Esophagus mucosa (tissue), 1 donor: ENCODE measurements around the gene CERCAM. TPM values are rescaled to one million over a fixed set of nuclear protein-coding genes. Genes with fewer than 3 reads are reported as not detected.

Source experiments
- ATAC-seq: fragments of 200-7000 bp; cut with Tn5 transposase; one replicate; pipeline ENCODE4 v1.9.1; 2020
- total RNA-seq: library from RNA; stranded (reverse); gene quantifications from one replicate; pipeline ENCODE4 v1.2.4, GENCODE V29; 2023
- donor health status: DM: yes; HTN: yes; CAD: no.

Gene CERCAM
- total RNA-seq, 1 donor from 2014 or later: 5.5 TPM

GRCh38 chr9:128469070-128469469, 48.4 kb downstream of the CERCAM start:
- ATAC-seq: no peak

GRCh38 chr9:128470560-128470959, 49.9 kb downstream of the CERCAM start:
- no peak for ATAC-seq

GRCh38 chr9:128473104-128473503, 52.4 kb downstream of the CERCAM start:
- ATAC-seq: no peak

- no peak for ATAC-seq
Measured at GRCh38 chr9:128475867-128476266, 55.2 kb downstream of the CERCAM start.

- no peak for ATAC-seq
Measured at GRCh38 chr9:128479262-128479661, 58.6 kb downstream of the CERCAM start.

GRCh38 chr9:128481561-128481960, 60.9 kb downstream of the CERCAM start:
- no peak for ATAC-seq

- no peak for ATAC-seq
Measured at GRCh38 chr9:128482186-128482585, 61.5 kb downstream of the CERCAM start.

GRCh38 chr9:128484686-128485413, 64.2 kb downstream of the CERCAM start:
- ATAC-seq: no peak

GRCh38 chr9:128485414-128485855, 64.8 kb downstream of the CERCAM start:
- ATAC-seq: no peak

- no peak for ATAC-seq
Measured at GRCh38 chr9:128486201-128486600, 65.5 kb downstream of the CERCAM start.

Other genes with a start within 250 kb of the CERCAM start
- gene CIZ1, start 229.3 kb upstream of the CERCAM start, total RNA-seq: 85.2 TPM
- gene DNM1, start 217.5 kb upstream of the CERCAM start, total RNA-seq: 2.2 TPM
- gene GOLGA2, start 144.8 kb upstream of the CERCAM start, total RNA-seq: 68.3 TPM
- 24.8 TPM for gene SWI5, start 144.6 kb upstream of the CERCAM start, total RNA-seq
- gene TRUB2, start 98.4 kb upstream of the CERCAM start, total RNA-seq: 40.3 TPM
- 61.7 TPM for gene COQ4, start 98.0 kb upstream of the CERCAM start, total RNA-seq
- 58.8 TPM for gene SLC27A4, start 80.3 kb upstream of the CERCAM start, total RNA-seq
- gene URM1, start 49.5 kb upstream of the CERCAM start, total RNA-seq: 38.5 TPM
- gene ODF2, start 35.1 kb downstream of the CERCAM start, total RNA-seq: 14.5 TPM
- 22.5 TPM for gene GLE1, start 83.9 kb downstream of the CERCAM start, total RNA-seq
- gene SPTAN1, start 131.7 kb downstream of the CERCAM start, total RNA-seq: 161 TPM
- 37.0 TPM for gene DYNC2I2, start 236.0 kb downstream of the CERCAM start, total RNA-seq